ENCODE data around the gene CFAP91.

- no peak for TF ChIP-seq CTCF (IDR thresholded peaks at IDR 0.05; ENCODE audit: insufficient read depth, low read length)
- TF ChIP-seq POLR2AphosphoS5 (IDR thresholded peaks at IDR 0.05; ENCODE audit: low read depth): no peak
- no peak for TF ChIP-seq REST (IDR thresholded peaks at IDR 0.05; ENCODE audit: insufficient replicate concordance, low read depth)
- no peak for TF ChIP-seq SPI1 (IDR thresholded peaks at IDR 0.05; ENCODE audit: borderline replicate concordance, low read depth)
Observed at GRCh38 chr3:119702530-119703527, at the start of gene CFAP91.

Measured in HL-60 (cell line).